Parathyroid adenoma (tissue), 2 donors: Measurements from ENCODE around the gene TM4SF4.

Experiments
- H2AFZ ChIP-seq: fragments of 300-600 bp; sonication (generic); one replicate; pipeline ENCODE4 v1.7.0; 2017; ENCODE audit warnings: antibody characterized with exemption, mild to moderate bottlenecking
- H3K27ac ChIP-seq: fragments of 300-600 bp; sonication (generic); one replicate; pipeline ENCODE4 v1.7.0; 2017
- H3K27me3 ChIP-seq: fragments of 300-600 bp; sonication (generic); one replicate; pipeline ENCODE4 v1.7.0; 2017; ENCODE audit warnings: low read length; ENCODE audit not compliant: control insufficient read depth, insufficient read depth
- H3K36me3 ChIP-seq: fragments of 300-600 bp; sonication (generic); one replicate; pipeline ENCODE4 v1.7.0; 2017; ENCODE audit warnings: low read length; ENCODE audit not compliant: control insufficient read depth, insufficient read depth
- H3K4me1 ChIP-seq: fragments of 300-600 bp; sonication (generic); one replicate; pipeline ENCODE4 v1.7.0; 2017; ENCODE audit warnings: control low read depth
- H3K4me2 ChIP-seq: fragments of 300-600 bp; sonication (generic); one replicate; pipeline ENCODE4 v1.7.0; 2017; ENCODE audit warnings: low read length
- H3K4me3 ChIP-seq: fragments of 300-600 bp; sonication (generic); one replicate; pipeline ENCODE4 v1.7.0; 2017; ENCODE audit warnings: low read depth, low read length
- H3K79me2 ChIP-seq: fragments of 300-600 bp; sonication (generic); one replicate; pipeline ENCODE4 v1.7.0; 2017; ENCODE audit warnings: control low read depth
- H3K9ac ChIP-seq: fragments of 300-600 bp; sonication (generic); one replicate; pipeline ENCODE4 v1.7.0; 2017; ENCODE audit warnings: mild to moderate bottlenecking
- H3K9me3 ChIP-seq: fragments of 300-600 bp; sonication (generic); one replicate; pipeline ENCODE4 v1.7.0; 2017; ENCODE audit warnings: low read length; ENCODE audit not compliant: control insufficient read depth
- TF ChIP-seq, protein P1 (sequence below): fragments of 300-600 bp; sonication (generic); IDR thresholded peaks from one replicate; pipeline ENCODE4 v1.7.0; 2017; ENCODE audit warnings: antibody characterized with exemption, mild to moderate bottlenecking
- donor health status: primary hyperparathyroidism.

TM4SF4 gene

GRCh38 chr3:149547954-149548668 lies 73.6 kb downstream of the TM4SF4 start:
- H3K36me3 ChIP-seq: no peaks in the 10 kb centered on the region
- no peak overlapping the region for H3K9ac ChIP-seq
- H3K4me2 ChIP-seq: no peak overlapping the region
- no peak overlapping the region for H3K27ac ChIP-seq
- TF ChIP-seq, protein P1, sequence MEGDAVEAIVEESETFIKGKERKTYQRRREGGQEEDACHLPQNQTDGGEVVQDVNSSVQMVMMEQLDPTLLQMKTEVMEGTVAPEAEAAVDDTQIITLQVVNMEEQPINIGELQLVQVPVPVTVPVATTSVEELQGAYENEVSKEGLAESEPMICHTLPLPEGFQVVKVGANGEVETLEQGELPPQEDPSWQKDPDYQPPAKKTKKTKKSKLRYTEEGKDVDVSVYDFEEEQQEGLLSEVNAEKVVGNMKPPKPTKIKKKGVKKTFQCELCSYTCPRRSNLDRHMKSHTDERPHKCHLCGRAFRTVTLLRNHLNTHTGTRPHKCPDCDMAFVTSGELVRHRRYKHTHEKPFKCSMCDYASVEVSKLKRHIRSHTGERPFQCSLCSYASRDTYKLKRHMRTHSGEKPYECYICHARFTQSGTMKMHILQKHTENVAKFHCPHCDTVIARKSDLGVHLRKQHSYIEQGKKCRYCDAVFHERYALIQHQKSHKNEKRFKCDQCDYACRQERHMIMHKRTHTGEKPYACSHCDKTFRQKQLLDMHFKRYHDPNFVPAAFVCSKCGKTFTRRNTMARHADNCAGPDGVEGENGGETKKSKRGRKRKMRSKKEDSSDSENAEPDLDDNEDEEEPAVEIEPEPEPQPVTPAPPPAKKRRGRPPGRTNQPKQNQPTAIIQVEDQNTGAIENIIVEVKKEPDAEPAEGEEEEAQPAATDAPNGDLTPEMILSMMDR: no peak
- H3K9me3 ChIP-seq: no peaks in the 10 kb centered on the region
- H2AFZ ChIP-seq: no peak overlapping the region
- no peaks in the 10 kb centered on the region for H3K27me3 ChIP-seq
- H3K4me3 ChIP-seq: no peak overlapping the region
- H3K79me2 ChIP-seq: peaks cover 14% of the 10 kb centered on the region
- no peaks in the 10 kb centered on the region for H3K4me1 ChIP-seq

DNA sequence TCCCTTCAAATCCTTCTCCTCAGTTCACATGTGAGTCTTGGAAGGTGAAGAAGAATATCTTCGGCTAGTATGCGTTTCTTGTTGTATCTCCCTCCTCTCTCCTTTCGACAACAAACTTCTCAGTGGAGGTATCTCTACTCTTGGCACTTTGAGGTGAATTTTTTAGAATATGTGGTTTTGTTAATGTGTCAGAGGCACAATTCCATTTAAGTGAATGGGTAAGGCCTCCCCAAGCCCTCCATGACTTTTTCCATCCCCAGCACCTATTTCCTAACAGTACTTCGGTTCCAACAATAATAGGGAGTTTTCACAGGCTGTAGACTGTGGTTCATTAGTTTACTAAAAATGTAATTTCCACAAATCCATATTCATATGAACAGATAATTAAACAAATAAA lies 74.2 kb downstream of the TM4SF4 start:
- H3K36me3 ChIP-seq: no peaks in the 10 kb centered on the region
- no peak overlapping the region for H3K9ac ChIP-seq
- no peak overlapping the region for H3K4me3 ChIP-seq
- H3K4me1 ChIP-seq: no peaks in the 10 kb centered on the region
- TF ChIP-seq, protein P1: no peak
- peaks cover 14% of the 10 kb centered on the region for H3K79me2 ChIP-seq
- no peak overlapping the region for H3K4me2 ChIP-seq
- H3K27me3 ChIP-seq: no peaks in the 10 kb centered on the region
- H2AFZ ChIP-seq: no peak overlapping the region
- H3K9me3 ChIP-seq: no peaks in the 10 kb centered on the region
- no peak overlapping the region for H3K27ac ChIP-seq

GRCh38 chr3:149551500-149551899 lies 77.0 kb downstream of the TM4SF4 start:
- no peaks in the 10 kb centered on the region for H3K36me3 ChIP-seq
- H3K4me3 ChIP-seq: no peak overlapping the region
- peaks cover 10% of the 10 kb centered on the region for H3K79me2 ChIP-seq
- H2AFZ ChIP-seq: no peak overlapping the region
- TF ChIP-seq, protein P1: no peak
- H3K9ac ChIP-seq: no peak overlapping the region
- no peak overlapping the region for H3K4me2 ChIP-seq
- no peaks in the 10 kb centered on the region for H3K9me3 ChIP-seq
- H3K4me1 ChIP-seq: peaks cover 24% of the 10 kb centered on the region
- H3K27ac ChIP-seq: no peak overlapping the region
- no peaks in the 10 kb centered on the region for H3K27me3 ChIP-seq

GRCh38 chr3:149552700-149553099 lies 78.2 kb downstream of the TM4SF4 start:
- Histone ChIP-seq H3K4me3 (no peak overlapping the region), H3K9me3 (no peaks in the 10 kb centered on the region), H3K79me2 (peaks cover 3% of the 10 kb centered on the region), H3K36me3 (no peaks in the 10 kb centered on the region), H3K27ac (no peak overlapping the region), H3K4me1 (peaks cover 30% of the 10 kb centered on the region), H2AFZ (no peak overlapping the region), H3K4me2 (no peak overlapping the region), H3K9ac (no peak overlapping the region), H3K27me3 (no peaks in the 10 kb centered on the region)
- TF ChIP-seq, protein P1: no peak
